CD4-positive, alpha-beta T cell (primary cell): ENCODE data around the gene TENM4. TPM values are rescaled to one million over a fixed set of nuclear protein-coding genes. Genes with fewer than 3 reads are reported as not detected.

Experiments
- ATAC-seq: fragments of 200-7000 bp; cut with Tn5 transposase; one replicate; pipeline ENCODE4 v1.10.0; 2022; ENCODE audit warnings: mild to moderate bottlenecking; ENCODE audit not compliant: poor library complexity
- CTCF ChIA-PET: fragments of 350-600 bp; sonication (Branson Sonifier 250); formaldehyde crosslinking; loops from one replicate; lab custom pipeline; 2021; ENCODE audit warnings: antibody characterized with exemption, inconsistent platforms; lab: Charles Lee
- POLR2A ChIA-PET: fragments of 350-600 bp; sonication (Branson Sonifier 250); formaldehyde crosslinking; loops from one replicate; lab custom pipeline; 2021; ENCODE audit warnings: antibody characterized with exemption, inconsistent platforms; lab: Charles Lee
- DNase-seq, 14 experiments: peaks; one replicate each; pipeline ENCODE4 v3.0.0-alpha.2; 2013 to 2020; ENCODE audit warnings: mixed read lengths in 2 of 14
- H3K27ac ChIP-seq, 2 donors: one replicate each; pipeline versions ENCODE4 v1.5.1 to v1.7.0; 2013; ENCODE audit warnings: low read length in 2 of 2, low read depth in 1 of 2, mild to moderate bottlenecking in 1 of 2
- H3K27me3 ChIP-seq, 2 experiments: 1 replicate in 1 of 2; 2 replicates in 1 of 2; pipeline versions ENCODE4 v1.6.1 to v1.7.0; 2013; ENCODE audit warnings: low read length in 2 of 2, control low read depth in 1 of 2, mild to moderate bottlenecking in 1 of 2, moderate library complexity in 1 of 2; ENCODE audit not compliant: insufficient read depth in 2 of 2, control insufficient read depth in 1 of 2
- H3K36me3 ChIP-seq: one replicate; pipeline ENCODE4 v1.6.1; 2013; ENCODE audit warnings: low read length, control low read depth; ENCODE audit not compliant: insufficient read depth
- H3K4me1 ChIP-seq: one replicate; pipeline ENCODE4 v1.6.1; 2013; ENCODE audit warnings: low read length, control low read depth; ENCODE audit not compliant: insufficient read depth
- H3K4me3 ChIP-seq: one replicate; pipeline ENCODE4 v1.5.1; 2013; ENCODE audit warnings: mild to moderate bottlenecking, low read length, moderate library complexity
- H3K9me3 ChIP-seq, 2 experiments: 1 replicate in 1 of 2; 2 replicates in 1 of 2; pipeline versions ENCODE4 v1.6.1 to v1.7.0; 2013; ENCODE audit warnings: low read length in 2 of 2, mild to moderate bottlenecking in 2 of 2, control low read depth in 1 of 2, moderate library complexity in 1 of 2; ENCODE audit not compliant: control insufficient read depth in 1 of 2, insufficient read depth in 1 of 2
- H3K27ac Mint-ChIP-seq: one replicate; pipeline ENCODE4 v1.8.0; 2020; ENCODE audit warnings: mixed read lengths
- H3K27me3 Mint-ChIP-seq: one replicate; pipeline ENCODE4 v1.8.0; 2021; ENCODE audit warnings: mixed read lengths
- H3K36me3 Mint-ChIP-seq: one replicate; pipeline ENCODE4 v1.8.0; 2021; ENCODE audit warnings: low read depth, mixed read lengths
- H3K4me1 Mint-ChIP-seq: one replicate; pipeline ENCODE4 v1.8.0; 2021; ENCODE audit warnings: low read depth, mixed read lengths
- H3K4me3 Mint-ChIP-seq: one replicate; pipeline ENCODE4 v1.8.0; 2020; ENCODE audit warnings: mild to moderate bottlenecking, mixed read lengths
- H3K9me3 Mint-ChIP-seq: one replicate; pipeline ENCODE4 v1.8.0; 2020; ENCODE audit warnings: mixed read lengths
- CTCF ChIP-seq: fragments of 200-600 bp; IDR thresholded peaks from one replicate; pipeline ENCODE4 v1.8.0; 2022; ENCODE audit warnings: antibody characterized with exemption, mild to moderate bottlenecking
- intact Hi-C, 2 experiments: fragments of 100-400 bp; cut with DNase I in 1 of 2; cut with micrococcal nuclease in 1 of 2; formaldehyde crosslinking; loops; one replicate each; pipeline versions ENCODE4 v1.15.1 to v1.9.0; 2023 to 2025; cut with DNase I, micrococcal nuclease
- total RNA-seq, 174 experiments: library from RNA in 2 of 174; stranded (reverse) in 2 of 174; gene quantifications; one replicate each; pipeline ENCODE4 v1.2.3 and lab custom pipeline; 2021 to 2026

The TENM4 gene
- total RNA-seq, 2 experiments from 2014 or later: 0.22 to 0.31 TPM

DNA sequence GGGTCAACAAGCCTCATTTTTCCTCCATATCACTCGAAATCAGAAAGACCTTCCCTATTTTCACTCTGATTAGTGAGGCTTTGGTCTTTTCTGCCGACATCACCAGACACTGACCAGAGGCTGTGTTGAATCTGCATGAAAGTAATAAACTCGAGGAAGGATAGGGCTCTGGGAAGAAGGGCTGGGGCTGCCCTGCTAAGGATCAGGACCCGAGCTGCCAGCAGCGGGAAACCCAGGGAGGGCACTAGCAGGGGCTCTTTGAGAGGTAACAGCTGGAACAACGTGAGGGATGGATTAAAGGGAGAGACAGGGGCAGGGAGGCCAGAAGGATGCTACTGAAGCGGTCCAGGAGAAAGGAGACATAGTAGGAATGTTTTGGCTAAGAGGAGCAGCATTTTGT lies 488.7 kb downstream of the TENM4 start:
- H3K27ac Mint-ChIP-seq: no peak overlapping the region
- Histone ChIP-seq H3K36me3 (no peaks in the 10 kb centered on the region), H3K27me3 (peaks cover 0 to 2% of the 10 kb centered on the region in 2 experiments), H3K4me3 (no peak overlapping the region), H3K27ac (no peak overlapping the region), H3K9me3 (no peaks in the 10 kb centered on the region), H3K4me1 (no peaks in the 10 kb centered on the region)
- H3K4me1 Mint-ChIP-seq: no peaks in the 10 kb centered on the region
- CTCF ChIA-PET: no interaction called here
- peaks cover 29% of the 10 kb centered on the region for H3K27me3 Mint-ChIP-seq
- POLR2A ChIA-PET: no interaction called here
- intact Hi-C loops: no loop called here
- TF ChIP-seq CTCF: no peak
- no peak overlapping the region for H3K4me3 Mint-ChIP-seq
- no peak for DNase-seq
- no peak for ATAC-seq
- no peaks in the 10 kb centered on the region for H3K36me3 Mint-ChIP-seq
- H3K9me3 Mint-ChIP-seq: no peaks in the 10 kb centered on the region

- H3K4me3 Mint-ChIP-seq: no peak overlapping the region
- H3K36me3 ChIP-seq: no peaks in the 10 kb centered on the region
- ATAC-seq: no peak
- no peaks in the 10 kb centered on the region for H3K27me3 ChIP-seq
- no peaks in the 10 kb centered on the region for H3K9me3 ChIP-seq
- no peak for DNase-seq
- H3K9me3 Mint-ChIP-seq: no peaks in the 10 kb centered on the region
- intact Hi-C loops: no loop called here
- no peak overlapping the region for H3K4me3 ChIP-seq
- no peak overlapping the region for H3K27ac ChIP-seq
- H3K4me1 Mint-ChIP-seq: no peaks in the 10 kb centered on the region
- POLR2A ChIA-PET: no interaction called here
- CTCF ChIA-PET: no interaction called here
- no peaks in the 10 kb centered on the region for H3K4me1 ChIP-seq
- no peaks in the 10 kb centered on the region for H3K36me3 Mint-ChIP-seq
- no peak overlapping the region for H3K27ac Mint-ChIP-seq
- peaks cover 31% of the 10 kb centered on the region for H3K27me3 Mint-ChIP-seq
- no peak for TF ChIP-seq CTCF
These were observed 490.7 kb downstream of the TENM4 start for GRCh38 chr11:78949976-78950690.

GRCh38 chr11:78946945-78947902 lies 493.6 kb downstream of the TENM4 start:
- no peaks in the 10 kb centered on the region for H3K4me1 ChIP-seq
- H3K4me1 Mint-ChIP-seq: no peaks in the 10 kb centered on the region
- intact Hi-C loops: no loop called here
- H3K27me3 ChIP-seq: no peaks in the 10 kb centered on the region
- no peaks in the 10 kb centered on the region for H3K9me3 ChIP-seq
- ATAC-seq (no peak), DNase-seq (no peak)
- no peak overlapping the region for H3K27ac ChIP-seq
- TF ChIP-seq CTCF: no peak
- no peaks in the 10 kb centered on the region for H3K36me3 Mint-ChIP-seq
- POLR2A ChIA-PET: no interaction called here
- H3K27me3 Mint-ChIP-seq: peaks cover 28% of the 10 kb centered on the region
- H3K4me3 Mint-ChIP-seq: no peak overlapping the region
- H3K27ac Mint-ChIP-seq: no peak overlapping the region
- CTCF ChIA-PET: no interaction called here
- H3K4me3 ChIP-seq: no peak overlapping the region
- no peaks in the 10 kb centered on the region for H3K36me3 ChIP-seq
- H3K9me3 Mint-ChIP-seq: no peaks in the 10 kb centered on the region
